HFFc6 (cell line): ENCODE data around the gene ST7L. TPM values are rescaled to one million over a fixed set of nuclear protein-coding genes. Genes with fewer than 3 reads are reported as not detected.

Experiments
- DNase-seq: peaks from one replicate; pipeline ENCODE4 v3.0.0-alpha.2; 2018
- H3K27ac Mint-ChIP-seq: 2 replicates; pipeline ENCODE4 v1.8.0; 2020; ENCODE audit warnings: mild to moderate bottlenecking, mixed read lengths
- H3K27me3 Mint-ChIP-seq: 2 replicates; pipeline ENCODE4 v1.8.0; 2021; ENCODE audit warnings: mild to moderate bottlenecking, moderate library complexity, mixed read lengths; ENCODE audit not compliant: insufficient read depth
- H3K36me3 Mint-ChIP-seq: 2 replicates; pipeline ENCODE4 v1.8.0; 2021; ENCODE audit warnings: low read depth, mixed read lengths
- H3K4me1 Mint-ChIP-seq: 2 replicates; pipeline ENCODE4 v1.8.0; 2020; ENCODE audit warnings: low read depth, mixed read lengths
- H3K4me3 Mint-ChIP-seq: 2 replicates; pipeline ENCODE4 v1.8.0; 2020; ENCODE audit warnings: mild to moderate bottlenecking, moderate library complexity, mixed read lengths
- H3K9me3 Mint-ChIP-seq: 2 replicates; pipeline ENCODE4 v1.8.0; 2020; ENCODE audit warnings: mild to moderate bottlenecking, mixed read lengths
- CTCF ChIP-seq: fragments of 200-600 bp; sonication (generic); IDR thresholded peaks from 2 replicates; pipeline ENCODE4 v1.5.0; 2021; ENCODE audit warnings: antibody characterized with exemption, mild to moderate bottlenecking
- total RNA-seq, 6 experiments: library from RNA; stranded (reverse); fragmentation: NEBNext Ultra II Directional; extraction: Animal tissue kit (Norgen Biotek cat#: 25700); gene quantifications; 2 replicates in 1 of 6; 3 replicates in 5 of 6; pipeline ENCODE4 v1.2.3, GENCODE V29; 2021

Gene ST7L
- total RNA-seq, 6 experiments from 2014 or later: 20.2 to 24.5 (median 23.7) TPM

DNA sequence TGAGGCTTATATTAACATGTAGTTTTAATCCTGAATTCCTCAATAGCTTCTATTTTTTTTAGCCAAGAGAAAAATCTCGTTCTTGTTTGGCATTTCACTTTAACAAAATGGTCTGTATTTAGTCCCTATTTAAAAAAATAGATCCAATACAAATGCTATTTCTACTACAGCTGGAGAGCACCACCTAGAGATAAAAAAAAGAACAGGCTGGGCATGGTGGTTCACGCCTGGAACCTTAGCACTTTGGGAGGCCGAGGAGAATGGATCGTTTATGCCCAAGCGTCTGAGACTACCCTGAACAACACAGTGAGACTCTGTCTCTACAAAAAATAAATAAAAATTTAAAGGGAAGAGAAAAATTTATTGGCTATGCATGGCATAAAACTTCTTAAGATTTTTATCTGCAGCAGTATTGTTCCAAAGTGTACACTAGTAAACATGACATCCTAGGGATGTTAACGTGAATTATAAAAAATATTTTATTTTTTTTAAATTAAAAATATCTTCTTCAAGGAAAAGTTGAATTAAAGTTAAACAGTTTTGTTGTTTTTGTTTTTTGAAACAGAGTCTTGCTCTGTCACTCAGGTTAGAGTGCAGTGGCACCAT lies 4.4 kb downstream of the ST7L start:
- TF ChIP-seq CTCF: peak; percentile 84
- Mint-ChIP-seq H3K4me3 (no peak overlapping the region), H3K27me3 (no peaks in the 10 kb centered on the region), H3K9me3 (no peaks in the 10 kb centered on the region), H3K4me1 (peaks cover 20% of the 10 kb centered on the region), H3K27ac (peak overlapping the region; percentile 44; the same call in 1 of the 2 replicates), H3K36me3 (0 out of 2 replicates have a peak, but pooled peaks cover 13% of the 10 kb centered on the region)
- peak; percentile 33 for DNase-seq

DNA sequence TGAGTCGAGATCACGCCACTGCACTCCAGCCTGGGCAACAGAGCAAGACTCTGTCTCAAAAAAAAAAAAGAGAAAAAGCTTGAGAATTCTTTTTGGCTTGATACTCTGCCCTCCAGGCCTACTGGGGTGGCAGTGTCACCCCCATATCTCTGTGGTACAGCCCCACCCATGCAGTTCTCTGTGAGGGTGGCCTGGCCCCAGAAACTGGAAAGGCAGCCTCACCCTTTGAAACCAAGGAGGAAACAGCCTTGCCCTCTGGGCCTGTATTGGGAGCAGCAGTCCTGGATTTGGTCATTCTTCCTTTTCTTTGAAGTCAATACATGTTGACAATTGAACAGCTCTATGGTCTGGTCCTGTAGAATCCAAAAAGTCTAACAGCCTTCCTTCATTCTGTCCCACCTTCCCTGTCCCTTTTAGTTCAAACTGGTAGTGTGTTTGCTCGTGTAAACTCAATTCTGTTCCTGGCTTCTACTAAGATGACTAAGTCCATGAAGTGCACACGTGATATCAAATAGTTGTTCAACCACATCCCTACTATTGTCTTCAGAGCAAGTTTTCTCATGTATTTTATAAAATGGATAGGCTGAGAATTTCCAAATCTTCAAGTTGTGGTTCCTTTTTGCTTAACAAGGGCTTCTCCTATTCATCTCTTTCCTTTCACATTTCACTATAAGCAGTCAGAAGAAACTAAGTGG lies 13.2 kb downstream of the ST7L start:
- no peak for DNase-seq
- H3K27me3 Mint-ChIP-seq: no peaks in the 10 kb centered on the region; the same call in 1 of the 2 replicates

DNA sequence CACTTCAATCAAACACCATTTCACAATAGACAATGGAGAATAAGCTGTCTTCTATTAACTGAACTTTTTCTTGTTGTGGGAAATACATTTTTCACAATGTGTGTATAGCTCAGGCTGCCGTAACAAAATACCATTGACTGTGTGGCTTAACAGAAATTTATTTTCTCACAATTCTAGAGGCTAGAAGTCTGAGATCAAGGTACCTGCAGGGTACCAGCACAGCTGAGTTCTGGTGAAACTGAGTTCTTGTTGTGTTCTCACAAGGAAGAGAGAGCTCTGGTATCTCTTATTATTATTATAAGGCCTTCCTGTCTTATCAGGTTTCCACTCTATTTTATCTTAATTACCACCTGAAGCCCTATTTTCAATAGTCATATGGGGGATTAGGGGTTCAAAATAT lies 15.4 kb downstream of the ST7L start:
- no peaks in the 10 kb centered on the region for H3K9me3 Mint-ChIP-seq
- peaks cover 8% of the 10 kb centered on the region; the same call in 1 of the 2 replicates for H3K4me1 Mint-ChIP-seq
- no peak for DNase-seq
- H3K4me3 Mint-ChIP-seq: no peak overlapping the region
- no peak for TF ChIP-seq CTCF
- H3K27me3 Mint-ChIP-seq: no peaks in the 10 kb centered on the region; the same call in 1 of the 2 replicates
- no peak overlapping the region for H3K27ac Mint-ChIP-seq
- peaks cover 28% of the 10 kb centered on the region for H3K36me3 Mint-ChIP-seq

More for the DNA sequence above, 13.2 kb downstream of the ST7L start:
- H3K9me3 Mint-ChIP-seq: no peaks in the 10 kb centered on the region
- H3K4me1 Mint-ChIP-seq: peaks cover 8% of the 10 kb centered on the region; the same call in 1 of the 2 replicates
- TF ChIP-seq CTCF: no peak
- H3K4me3 Mint-ChIP-seq: no peak overlapping the region
- H3K36me3 Mint-ChIP-seq: peaks cover 34% of the 10 kb centered on the region
- H3K27ac Mint-ChIP-seq: no peak overlapping the region; the same call in 1 of the 2 replicates

DNA sequence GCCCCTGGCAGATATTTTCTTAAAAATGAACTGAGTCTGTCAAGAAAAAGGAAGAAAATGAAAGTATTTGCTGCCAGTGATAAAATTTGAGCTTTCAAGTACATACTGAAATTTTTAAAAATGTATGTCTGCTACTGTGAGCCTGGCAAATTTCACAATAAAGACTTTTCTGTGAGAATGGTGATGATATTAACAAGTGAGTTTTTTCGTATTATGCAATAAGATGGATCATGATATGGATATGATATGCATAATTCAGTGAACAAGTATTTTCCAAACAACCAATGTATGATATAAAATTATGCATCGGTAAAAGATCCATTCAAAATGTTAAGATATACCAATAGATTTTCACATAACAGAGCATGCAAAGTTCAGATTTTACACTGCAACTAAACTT lies 15.9 kb downstream of the ST7L start:
- peaks cover 8% of the 10 kb centered on the region; the same call in 1 of the 2 replicates for H3K4me1 Mint-ChIP-seq
- H3K27ac Mint-ChIP-seq: no peak overlapping the region
- H3K27me3 Mint-ChIP-seq: no peaks in the 10 kb centered on the region; the same call in 1 of the 2 replicates
- TF ChIP-seq CTCF: no peak
- no peaks in the 10 kb centered on the region for H3K9me3 Mint-ChIP-seq
- DNase-seq: no peak
- H3K36me3 Mint-ChIP-seq: peaks cover 23% of the 10 kb centered on the region
- no peak overlapping the region for H3K4me3 Mint-ChIP-seq

- no peaks in the 10 kb centered on the region for H3K4me1 Mint-ChIP-seq
- no peak overlapping the region for H3K4me3 Mint-ChIP-seq
- H3K36me3 Mint-ChIP-seq: peaks cover 5% of the 10 kb centered on the region; the same call in 1 of the 2 replicates
- H3K27ac Mint-ChIP-seq: no peak overlapping the region
- H3K9me3 Mint-ChIP-seq: no peaks in the 10 kb centered on the region
- no peaks in the 10 kb centered on the region for H3K27me3 Mint-ChIP-seq
- no peak for TF ChIP-seq CTCF
- DNase-seq: no peak
Measured at GRCh38 chr1:112599477-112599876, 19.5 kb downstream of the ST7L start.
